ENCODE results near the gene NUDT3.
A peak's percentile ranks its signal among the peaks of the same experiment; 100 is the strongest.

NUDT3 gene

GRCh38 chr6:34288581-34288980 is 103.9 kb downstream of the NUDT3 start:
- H3K36me3 ChIP-seq (replicated peaks; ENCODE audit: insufficient read depth, low read length), result no peaks in the 10 kb centered on the region
- H3K79me2 ChIP-seq (ENCODE audit: low read length), result no peaks in the 10 kb centered on the region; the same call in 1 of the 2 replicates
- peaks cover 15% of the 10 kb centered on the region for H3F3A ChIP-seq (ENCODE audit: insufficient read depth, low read length)
- H3K9ac ChIP-seq (ENCODE audit: low read length), result no peak overlapping the region
- peaks cover 17% of the 10 kb centered on the region for H3K4me1 ChIP-seq (ENCODE audit: low read length)
- no peaks in the 10 kb centered on the region for H4K20me1 ChIP-seq (ENCODE audit: insufficient read depth, low read length)
- H3K4me2 ChIP-seq (ENCODE audit: low read depth, low read length), result peak overlapping the region; percentile 44
- H3K4me3 ChIP-seq (ENCODE audit: low read length), result no peak overlapping the region; the same call in 1 of the 2 replicates
- no peaks in the 10 kb centered on the region for H3K9me2 ChIP-seq (replicated peaks; ENCODE audit: insufficient read depth, low read length)
- H3K9me3 ChIP-seq (replicated peaks; ENCODE audit: insufficient read depth, low read length), result no peaks in the 10 kb centered on the region
- H2AFZ ChIP-seq (ENCODE audit: low read length), result no peak overlapping the region
- H3K27ac ChIP-seq (ENCODE audit: low read length), result peak overlapping the region; percentile 57; the same call in 1 of the 2 replicates
- H3K27me3 ChIP-seq (replicated peaks; ENCODE audit: insufficient read depth, low read length), result no peaks in the 10 kb centered on the region
- peak; percentile 53 for DNase-seq
- TF ChIP-seq EZH2 (optimal IDR thresholded peaks at IDR 0.05; ENCODE audit: low read depth, low read length), result no peak
- TF ChIP-seq EZH2phosphoT487 (IDR thresholded peaks at IDR 0.05; ENCODE audit: low read length), result no peak
- TF ChIP-seq CTCF (IDR thresholded peaks at IDR 0.05; ENCODE audit: low read length), result no peak

GRCh38 chr6:34285448-34286164 is 106.9 kb downstream of the NUDT3 start:
- Histone ChIP-seq H3K36me3 (replicated peaks; ENCODE audit: insufficient read depth, low read length) (no peaks in the 10 kb centered on the region), H4K20me1 (ENCODE audit: insufficient read depth, low read length) (no peaks in the 10 kb centered on the region), H3K9me2 (replicated peaks; ENCODE audit: insufficient read depth, low read length) (no peaks in the 10 kb centered on the region), H2AFZ (ENCODE audit: low read length) (no peak overlapping the region), H3K27me3 (replicated peaks; ENCODE audit: insufficient read depth, low read length) (no peaks in the 10 kb centered on the region), H3K79me2 (ENCODE audit: low read length) (no peaks in the 10 kb centered on the region; the same call in 1 of the 2 replicates), H3K27ac (ENCODE audit: low read length) (no peak overlapping the region), H3F3A (ENCODE audit: insufficient read depth, low read length) (peaks cover 15% of the 10 kb centered on the region), H3K4me3 (ENCODE audit: low read length) (no peak overlapping the region), H3K4me2 (ENCODE audit: low read depth, low read length) (no peak overlapping the region), H3K4me1 (ENCODE audit: low read length) (peaks cover 17% of the 10 kb centered on the region), H3K9me3 (replicated peaks; ENCODE audit: insufficient read depth, low read length) (no peaks in the 10 kb centered on the region), H3K9ac (ENCODE audit: low read length) (no peak overlapping the region)
- no peak for TF ChIP-seq EZH2 (optimal IDR thresholded peaks at IDR 0.05; ENCODE audit: low read depth, low read length)
- TF ChIP-seq EZH2phosphoT487 (IDR thresholded peaks at IDR 0.05; ENCODE audit: low read length), result no peak
- TF ChIP-seq CTCF (IDR thresholded peaks at IDR 0.05; ENCODE audit: low read length), result no peak
- DNase-seq, result no peak

- Histone ChIP-seq H3K36me3 (replicated peaks; ENCODE audit: insufficient read depth, low read length) (no peaks in the 10 kb centered on the region), H3K4me3 (ENCODE audit: low read length) (no peak overlapping the region), H2AFZ (ENCODE audit: low read length) (no peak overlapping the region), H3K79me2 (ENCODE audit: low read length) (no peaks in the 10 kb centered on the region; the same call in 1 of the 2 replicates), H3K9ac (ENCODE audit: low read length) (no peak overlapping the region), H4K20me1 (ENCODE audit: insufficient read depth, low read length) (no peaks in the 10 kb centered on the region), H3K4me2 (ENCODE audit: low read depth, low read length) (no peak overlapping the region), H3F3A (ENCODE audit: insufficient read depth, low read length) (peaks cover 10% of the 10 kb centered on the region), H3K4me1 (ENCODE audit: low read length) (peaks cover 15% of the 10 kb centered on the region), H3K9me3 (replicated peaks; ENCODE audit: insufficient read depth, low read length) (no peaks in the 10 kb centered on the region), H3K27me3 (replicated peaks; ENCODE audit: insufficient read depth, low read length) (no peaks in the 10 kb centered on the region), H3K9me2 (replicated peaks; ENCODE audit: insufficient read depth, low read length) (no peaks in the 10 kb centered on the region), H3K27ac (ENCODE audit: low read length) (no peak overlapping the region)
- DNase-seq, result no peak
- TF ChIP-seq CTCF (IDR thresholded peaks at IDR 0.05; ENCODE audit: low read length), result no peak
- no peak for TF ChIP-seq EZH2 (optimal IDR thresholded peaks at IDR 0.05; ENCODE audit: low read depth, low read length)
- TF ChIP-seq EZH2phosphoT487 (IDR thresholded peaks at IDR 0.05; ENCODE audit: low read length), result no peak
These were observed 107.7 kb downstream of the NUDT3 start for GRCh38 chr6:34284563-34285447.
